Fibroblast of pulmonary artery (primary cell): ENCODE data around the gene GATA3.

Source experiments
- DNase-seq: peaks from one replicate; pipeline ENCODE4 v3.0.0-alpha.2; 2010; ENCODE audit warnings: low read depth
- H3K4me3 ChIP-seq: replicated peaks from 2 replicates; pipeline ENCODE4 v1.5.1; 2011; ENCODE audit warnings: low read depth, mild to moderate bottlenecking, control low read depth, low read length, moderate library complexity
- CTCF ChIP-seq: IDR thresholded peaks from 2 replicates; pipeline ENCODE4 v1.5.1; 2011; ENCODE audit warnings: mild to moderate bottlenecking, control low read depth, low read length, inconsistent platforms; ENCODE audit errors: missing control alignments

The GATA3 gene

GRCh38 chr10:8039321-8039881 is 15.1 kb upstream of the GATA3 start:
- H3K4me3 ChIP-seq, result no peak overlapping the region
- no peak for TF ChIP-seq CTCF
- no peak for DNase-seq

GRCh38 chr10:8040651-8041050 is 13.8 kb upstream of the GATA3 start:
- no peak for TF ChIP-seq CTCF
- no peak for DNase-seq
- no peak overlapping the region for H3K4me3 ChIP-seq

- no peak overlapping the region for H3K4me3 ChIP-seq
- no peak for DNase-seq
- TF ChIP-seq CTCF, result no peak
Observed at GRCh38 chr10:8041284-8041991, 13.1 kb upstream of the GATA3 start.

- no peak for TF ChIP-seq CTCF
- no peak for DNase-seq
- H3K4me3 ChIP-seq, result no peak overlapping the region
Observed at GRCh38 chr10:8041992-8042720, 12.3 kb upstream of the GATA3 start.

- H3K4me3 ChIP-seq, result no peak overlapping the region
- no peak for DNase-seq
- TF ChIP-seq CTCF, result no peak
Observed at GRCh38 chr10:8042721-8043568, 11.5 kb upstream of the GATA3 start.

GRCh38 chr10:8043569-8044306 is 10.8 kb upstream of the GATA3 start:
- no peak overlapping the region for H3K4me3 ChIP-seq
- DNase-seq, result no peak
- TF ChIP-seq CTCF, result no peak
